ENCODE data around the gene GRIFIN.

GRIFIN gene

GRCh38 chr7:2510130-2510776 is 34.1 kb upstream of the GRIFIN start:
- no peak for TF ChIP-seq CTCF (IDR thresholded peaks at IDR 0.05; ENCODE audit: insufficient read depth, low read length, missing control alignments)
- no peak overlapping the region for H3K4me3 ChIP-seq (ENCODE audit: low read depth, low read length)
- CTCF ChIA-PET: interaction anchor here (0.6 kb wide), 1 partner anchor 30 kb away, joined by 4 read pairs; no protein-coding TSS in a partner anchor
- POLR2A ChIA-PET: no interaction called here
- DNase-seq (ENCODE audit: low read depth, low spot score): no peak

- CTCF ChIA-PET: interaction anchor here (0.8 kb wide), 1 partner anchor 62 kb away, joined by 3 read pairs; no protein-coding TSS in a partner anchor
- DNase-seq (ENCODE audit: low read depth, low spot score): no peak
- no peak overlapping the region for H3K4me3 ChIP-seq (ENCODE audit: low read depth, low read length)
- POLR2A ChIA-PET: no interaction called here
- TF ChIP-seq CTCF (IDR thresholded peaks at IDR 0.05; ENCODE audit: insufficient read depth, low read length, missing control alignments): no peak
Observed at GRCh38 chr7:2509298-2509906, 33.2 kb upstream of the GRIFIN start.

GRCh38 chr7:2508327-2509215 is 32.4 kb upstream of the GRIFIN start:
- TF ChIP-seq CTCF (IDR thresholded peaks at IDR 0.05; ENCODE audit: insufficient read depth, low read length, missing control alignments): no peak
- peak; percentile 50 for DNase-seq (ENCODE audit: low read depth, low spot score)
- ChIA-PET POLR2A (no interaction called here), CTCF (interaction anchor here (0.8 to 1.7 kb wide), 4 partner anchors 8 to 63 kb away, joined by 3 to 5 read pairs (median 4); no protein-coding TSS in a partner anchor)
- H3K4me3 ChIP-seq (ENCODE audit: low read depth, low read length): no peak overlapping the region

GRCh38 chr7:2507917-2508306 is 31.7 kb upstream of the GRIFIN start:
- POLR2A ChIA-PET: interaction anchor here (1.2 kb wide), 1 partner anchor 9 kb away, joined by 3 read pairs; no protein-coding TSS in a partner anchor
- H3K4me3 ChIP-seq (ENCODE audit: low read depth, low read length): no peak overlapping the region
- TF ChIP-seq CTCF (IDR thresholded peaks at IDR 0.05; ENCODE audit: insufficient read depth, low read length, missing control alignments): no peak
- no peak for DNase-seq (ENCODE audit: low read depth, low spot score)
- CTCF ChIA-PET: interaction anchor here (1.1 to 1.7 kb wide), 3 partner anchors 9 to 39 kb away, joined by 3 to 5 read pairs (median 5); no protein-coding TSS in a partner anchor

GRCh38 chr7:2507208-2507916 is 31.2 kb upstream of the GRIFIN start:
- no peak overlapping the region for H3K4me3 ChIP-seq (ENCODE audit: low read depth, low read length)
- POLR2A ChIA-PET: interaction anchor here (1.2 kb wide), 1 partner anchor 10 kb away, joined by 3 read pairs; no protein-coding TSS in a partner anchor

More at GRCh38 chr7:2507208-2507916, 31.2 kb upstream of the GRIFIN start:
- CTCF ChIA-PET: interaction anchor here (1.1 to 1.7 kb wide), 3 partner anchors 10 to 38 kb away, joined by 3 to 5 read pairs (median 5); no protein-coding TSS in a partner anchor
- no peak for TF ChIP-seq CTCF (IDR thresholded peaks at IDR 0.05; ENCODE audit: insufficient read depth, low read length, missing control alignments)
- no peak for DNase-seq (ENCODE audit: low read depth, low spot score)
